HepG2 (cell line): Measurements from ENCODE around the gene TTBK2. TPM values are rescaled to one million over a fixed set of nuclear protein-coding genes. Genes with fewer than 3 reads are reported as not detected.
A peak's percentile ranks its signal among the peaks of the same experiment; 100 is the strongest.

ENCODE experiments used
- ATF2 ChIP-seq: sonication (generic); formaldehyde crosslinking; IDR thresholded peaks from 2 replicates; pipeline ENCODE4 v1.4.0; 2020; ENCODE audit warnings: missing genetic modification reagents
- KMT2B ChIP-seq: IDR thresholded peaks from 2 replicates; pipeline ENCODE4 v1.6.1; 2016; ENCODE audit warnings: missing genetic modification reagents, missing compliant biosample characterization
- PREB ChIP-seq: sonication (generic); formaldehyde crosslinking; IDR thresholded peaks from 2 replicates; pipeline ENCODE4 v1.4.0; 2020; ENCODE audit warnings: missing genetic modification reagents
- SIN3B ChIP-seq: fragments of 150-350 bp; IDR thresholded peaks from 2 replicates; pipeline ENCODE4 v1.6.1; 2014; ENCODE audit warnings: low read length
- SMARCC2 ChIP-seq: fragments of 450-650 bp; IDR thresholded peaks from 2 replicates; pipeline ENCODE4 v1.6.1; 2017; ENCODE audit warnings: antibody characterized with exemption, mild to moderate bottlenecking
- SNAI1 ChIP-seq: sonication (generic); formaldehyde crosslinking; IDR thresholded peaks from 2 replicates; pipeline ENCODE4 v1.5.0; 2020; ENCODE audit warnings: mild to moderate bottlenecking, missing genetic modification reagents, borderline replicate concordance
- TEF ChIP-seq: sonication (generic); formaldehyde crosslinking; IDR thresholded peaks from 2 replicates; pipeline ENCODE4 v1.5.0; 2020; ENCODE audit warnings: missing genetic modification reagents
- ZNF276 ChIP-seq: sonication (generic); formaldehyde crosslinking; IDR thresholded peaks from 2 replicates; pipeline ENCODE4 v1.4.0; 2020; ENCODE audit warnings: mild to moderate bottlenecking, low read depth, missing genetic modification reagents
- ZNF33A ChIP-seq: sonication (generic); formaldehyde crosslinking; IDR thresholded peaks from 2 replicates; pipeline ENCODE4 v1.5.1; 2020; ENCODE audit warnings: missing genetic modification reagents, mild to moderate bottlenecking, moderate library complexity, borderline replicate concordance
- ZNF616 ChIP-seq: sonication (generic); formaldehyde crosslinking; IDR thresholded peaks from 2 replicates; pipeline ENCODE4 v1.5.0; 2020; ENCODE audit warnings: low read depth, mild to moderate bottlenecking, missing genetic modification reagents
- ZNF780A ChIP-seq: sonication (generic); formaldehyde crosslinking; IDR thresholded peaks from 2 replicates; pipeline ENCODE4 v1.8.0; 2022; ENCODE audit warnings: mild to moderate bottlenecking, missing genetic modification reagents, moderate library complexity
- polyA plus RNA-seq, 8 experiments: library from polyadenylated mRNA; depleted of rRNA in 3 of 8; stranded (reverse) in 7 of 8; unstranded in 1 of 8; fragments of >200 nt; fragmentation: Illumina TruSeq in 4 of 8; extraction: Trizol in 4 of 8; gene quantifications; 2 replicates each; pipeline versions ENCODE4 v1.2.1 to v1.2.3, GENCODE V29; 2011 to 2016; ENCODE audit warnings: low read depth in 4 of 8, missing spikeins in 1 of 8, mixed read lengths in 1 of 8; ENCODE audit not compliant: insufficient read depth in 1 of 8
- total RNA-seq, 5 experiments: library from RNA; depleted of rRNA; stranded (reverse); fragments of >200 nt; fragmentation: Illumina TruSeq; extraction: Trizol; gene quantifications; 2 replicates each; pipeline ENCODE4 v1.2.3, GENCODE V29; 2016; ENCODE audit warnings: low read depth in 1 of 5

Gene TTBK2
- total and polyA plus RNA-seq, 2 of the 13 experiments (the other 11 are each of a cell fraction or from before 2014, with no cell fraction given): 5.1 to 7.4 TPM

- TF ChIP-seq ZNF276 (no peak), SNAI1 (CRISPR knock-in tag) (no peak), ATF2 (no peak), ZNF33A (no peak), KMT2B (CRISPR knock-in tag) (no peak), PREB (no peak), TEF (no peak), SIN3B (no peak), ZNF780A (CRISPR knock-in tag) (no peak), ZNF616 (CRISPR knock-in tag) (0 out of 2 replicates have a peak, but pooled peaks have one; percentile 41), SMARCC2 (no peak)
Measured at GRCh38 chr15:42736178-42736792, 184.3 kb downstream of the TTBK2 start (continued).
